ENCODE results near the gene CHST7.

GRCh38 chrX:46627711-46628419 is 54.3 kb downstream of the CHST7 start:
- TF ChIP-seq POLR2A (IDR thresholded peaks at IDR 0.05) = no peak
- TF ChIP-seq EP300 (IDR thresholded peaks at IDR 0.05) = no peak
- TF ChIP-seq POLR2AphosphoS5 (IDR thresholded peaks at IDR 0.05) = no peak
- no peak for TF ChIP-seq CTCF (IDR thresholded peaks at IDR 0.05)

Data from gastroesophageal sphincter (tissue), 3 donors.